Left renal pelvis (tissue), 4 donors: ENCODE measurements around the gene UQCRC1. TPM values are rescaled to one million over a fixed set of nuclear protein-coding genes. Genes with fewer than 3 reads are reported as not detected.
A peak's percentile ranks its signal among the peaks of the same experiment; 100 is the strongest.

Experiments
- DNase-seq, 4 donors: peaks; one replicate each; pipeline ENCODE4 v3.0.0-alpha.2; 2013; ENCODE audit warnings: low read depth in 4 of 4, low spot score in 3 of 4
- polyA plus RNA-seq, 4 donors: library from polyadenylated mRNA; unstranded; fragments of 120-200 nt; gene quantifications; one replicate each; pipeline ENCODE4 v1.2.1, GENCODE V29; 2013; ENCODE audit not compliant: insufficient read length in 4 of 4

The UQCRC1 gene
- 100 to 1,000 TPM; 124 to 300 (median 248) TPM for polyA plus RNA-seq

DNA sequence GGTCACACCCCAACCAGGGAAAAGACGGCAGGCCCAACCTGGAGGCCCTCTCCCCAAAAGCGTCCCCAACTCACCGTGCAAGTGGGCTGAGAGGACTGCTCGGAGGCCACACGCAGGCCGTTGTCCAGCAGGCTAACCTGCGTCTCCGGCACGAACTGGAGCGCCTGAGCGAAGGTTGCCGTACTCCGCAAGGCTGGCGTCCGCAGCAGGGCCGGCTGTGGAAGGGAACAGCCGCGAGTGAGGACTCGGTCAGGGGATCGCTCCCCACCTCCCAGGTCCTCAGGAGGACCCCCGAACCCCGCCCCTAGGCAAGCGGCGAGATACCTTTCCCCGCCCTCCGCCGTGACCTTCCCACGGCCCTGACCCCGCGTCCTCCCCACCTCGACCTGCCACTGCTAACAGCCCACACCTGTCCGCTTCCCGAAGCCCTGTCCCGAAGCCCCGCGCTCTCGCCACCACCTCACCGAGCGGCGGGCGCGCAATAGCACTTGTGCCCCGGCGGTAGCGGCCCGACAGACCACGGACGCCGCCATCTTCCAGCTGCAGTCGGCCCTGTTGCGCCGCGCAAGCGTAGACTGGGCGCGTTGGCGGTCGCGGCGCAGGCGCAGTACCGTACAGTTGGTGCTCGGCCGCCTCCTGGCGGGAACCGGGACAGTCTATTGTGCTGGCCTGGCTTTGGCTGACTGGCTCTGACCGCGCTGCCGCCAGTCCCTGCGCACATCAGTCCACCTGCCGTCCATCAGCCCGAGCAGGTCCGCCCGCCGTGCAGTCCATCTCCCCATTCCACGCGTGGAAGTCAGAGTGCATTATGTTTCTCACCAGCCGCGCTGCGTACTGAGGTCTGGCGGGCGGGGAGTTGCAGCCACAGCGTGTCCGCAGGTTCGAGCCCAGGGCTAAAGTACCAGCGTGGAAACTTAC lies at the start of gene UQCRC1:
TSS of gene UQCRC1 (minus strand) at position 559 of the 918 bp plus-strand sequence. CDS start at position 533, 26 bp downstream.
- DNase-seq = peak; percentile 77 to 87 (median 86)

DNA sequence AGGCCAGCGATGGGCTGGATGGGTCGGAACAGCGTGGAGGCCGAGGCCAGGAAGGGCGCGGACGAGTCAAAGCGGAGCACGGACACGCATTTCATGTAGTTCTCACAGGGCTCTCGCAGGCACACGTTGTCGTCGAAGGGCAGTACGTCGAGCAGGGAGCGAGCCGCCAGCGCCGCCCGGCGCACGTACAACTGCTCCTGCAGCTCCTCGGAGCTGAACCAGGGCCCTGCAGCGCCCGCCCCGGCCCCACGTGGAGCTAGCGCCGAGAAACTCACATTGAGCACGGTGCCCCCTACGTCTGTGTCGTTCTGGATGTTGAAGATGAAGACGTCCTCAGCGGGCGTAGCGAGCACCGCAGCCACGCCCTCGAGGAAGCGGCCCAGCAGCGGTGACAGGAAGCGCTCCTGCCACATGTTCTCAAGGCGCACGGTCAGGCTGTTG lies 47.4 kb upstream of the UQCRC1 start:
- no peak for DNase-seq

DNA sequence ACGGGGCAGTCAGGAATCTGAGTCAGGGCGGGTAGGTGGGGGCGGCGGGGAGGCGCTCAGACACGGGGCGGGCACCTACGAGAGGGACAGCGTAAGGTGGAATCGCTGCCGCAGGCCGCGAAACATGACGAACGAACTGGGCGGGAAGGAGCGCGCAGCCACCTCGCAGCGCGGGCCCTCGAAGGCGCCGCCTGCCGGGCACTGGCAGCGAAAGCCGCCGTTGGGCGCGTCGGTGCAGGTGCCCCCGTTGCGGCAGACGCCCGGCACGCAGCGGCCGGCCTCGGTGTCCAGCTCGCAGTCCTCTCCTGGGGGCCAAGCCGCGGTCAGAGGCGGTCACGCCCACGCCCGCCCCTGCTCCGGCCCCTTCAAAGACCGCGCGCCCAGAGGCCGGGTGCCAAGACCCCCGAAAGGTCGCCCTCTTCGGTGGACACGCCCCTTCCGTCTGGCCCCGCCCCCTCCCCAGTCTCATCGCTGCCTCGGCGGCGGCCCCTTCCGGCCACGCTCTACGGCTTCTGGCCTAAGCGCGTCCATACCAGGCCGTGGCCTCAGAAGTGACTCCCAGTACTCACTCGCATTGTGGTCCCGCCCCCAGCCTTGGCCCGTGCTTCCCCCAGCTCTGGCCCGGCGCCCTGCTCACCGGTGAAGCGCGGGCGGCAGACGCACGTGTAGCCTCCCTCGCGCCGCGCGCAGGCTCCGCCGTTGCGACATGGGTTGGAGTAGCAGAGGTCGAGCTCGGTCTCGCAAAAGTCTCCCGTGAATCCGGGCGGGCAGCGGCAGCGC lies 46.8 kb upstream of the UQCRC1 start:
- peak in 2 of 4 donors; percentile 52 to 56 for DNase-seq

DNA sequence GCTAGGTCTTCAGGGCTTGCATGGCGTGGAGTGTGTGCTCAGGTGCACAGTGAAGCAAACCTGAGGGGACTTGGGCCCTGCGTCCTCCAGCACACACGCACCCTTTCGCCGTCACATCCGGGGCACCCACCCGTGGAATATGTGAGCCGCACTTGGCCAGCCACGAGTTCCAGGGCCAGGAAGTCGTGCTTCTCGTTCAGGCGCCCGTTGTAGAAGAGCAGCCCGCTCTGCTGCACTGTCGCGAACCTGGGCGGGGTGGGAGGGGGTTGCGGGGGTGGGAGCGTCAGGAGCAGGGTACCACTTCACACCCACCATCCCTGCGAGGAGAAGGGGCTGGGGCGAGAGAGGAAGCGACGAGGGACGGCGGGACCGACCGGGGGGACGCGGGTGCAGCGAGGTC lies 46.2 kb upstream of the UQCRC1 start:
- DNase-seq = no peak

DNA sequence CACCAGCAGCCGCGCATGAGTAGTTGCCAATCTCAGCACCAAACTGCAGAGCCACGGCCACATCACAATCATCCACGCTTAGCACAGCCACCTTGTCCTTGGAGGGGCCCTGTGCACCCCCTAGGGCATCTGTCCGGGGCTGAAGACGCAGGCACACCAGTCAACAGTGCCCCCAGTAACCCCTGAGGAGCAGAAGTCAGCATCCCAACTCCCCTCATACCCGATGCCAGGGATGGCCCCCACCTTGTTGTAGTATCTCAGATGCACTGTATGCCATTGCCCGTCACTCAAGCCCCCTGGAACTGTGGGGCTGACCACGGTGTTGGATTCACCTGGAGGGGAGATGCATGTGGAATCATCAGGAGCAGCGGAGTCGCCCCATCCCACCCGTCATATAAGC lies 45.6 kb upstream of the UQCRC1 start:
- DNase-seq = no peak

DNA sequence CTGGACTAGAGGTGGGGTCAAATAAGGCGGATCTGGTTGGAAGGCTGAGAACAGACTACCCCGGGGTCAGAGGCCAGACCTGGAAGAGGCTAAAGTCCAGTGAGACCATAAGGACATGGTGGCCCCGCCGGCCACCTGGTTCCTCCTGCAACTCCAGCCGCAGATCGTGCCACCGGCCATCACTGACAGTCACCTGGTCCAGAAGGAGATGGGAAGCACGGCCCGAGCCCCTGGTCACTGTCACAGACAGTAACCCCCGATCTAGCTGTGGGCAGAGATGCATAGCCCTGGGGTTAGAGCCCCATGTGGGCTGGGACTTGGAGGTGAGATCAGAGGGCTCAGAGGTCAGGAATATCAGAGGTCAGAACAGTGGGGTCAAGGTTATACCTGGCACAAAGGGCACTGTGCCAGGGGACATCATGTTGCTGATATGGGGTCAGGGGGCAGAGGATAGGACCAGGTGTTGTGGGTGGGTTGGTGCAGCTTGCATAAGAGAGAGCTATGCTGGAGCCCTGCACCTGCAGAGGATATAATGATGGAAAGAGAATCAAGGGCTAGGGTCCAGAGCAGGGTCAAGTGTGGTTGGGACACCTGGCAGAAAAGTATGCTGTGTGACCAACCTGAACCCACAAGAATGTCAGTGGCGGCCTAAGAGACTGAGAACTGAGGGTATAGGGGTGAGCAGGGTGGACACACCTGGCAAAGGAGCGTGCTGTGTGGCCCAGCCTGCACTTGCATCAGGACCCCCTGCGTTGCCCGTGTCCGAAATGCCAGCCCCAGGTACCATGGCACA lies 43.7 kb upstream of the UQCRC1 start:
- DNase-seq = no peak

DNA sequence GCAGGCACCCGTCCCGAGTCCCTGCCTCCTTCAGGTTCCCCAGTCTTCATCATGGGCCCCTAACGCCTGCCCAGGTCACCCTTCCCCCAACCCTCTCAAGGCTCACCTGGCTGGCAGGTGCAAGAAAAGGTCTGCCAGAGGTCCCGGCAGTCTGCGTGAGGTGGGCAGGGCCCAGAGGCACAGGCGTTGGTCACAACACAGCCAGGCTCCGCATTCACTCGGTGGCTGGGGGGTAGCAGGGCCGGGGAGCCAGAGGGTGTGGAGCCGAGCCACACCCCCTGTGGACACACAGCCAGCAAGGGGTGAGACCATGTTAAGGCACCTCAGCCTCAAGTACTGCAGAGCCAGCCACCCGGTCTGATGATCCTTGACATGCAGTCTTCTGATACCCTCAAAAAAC lies 42.3 kb upstream of the UQCRC1 start:
- no peak for DNase-seq

DNA sequence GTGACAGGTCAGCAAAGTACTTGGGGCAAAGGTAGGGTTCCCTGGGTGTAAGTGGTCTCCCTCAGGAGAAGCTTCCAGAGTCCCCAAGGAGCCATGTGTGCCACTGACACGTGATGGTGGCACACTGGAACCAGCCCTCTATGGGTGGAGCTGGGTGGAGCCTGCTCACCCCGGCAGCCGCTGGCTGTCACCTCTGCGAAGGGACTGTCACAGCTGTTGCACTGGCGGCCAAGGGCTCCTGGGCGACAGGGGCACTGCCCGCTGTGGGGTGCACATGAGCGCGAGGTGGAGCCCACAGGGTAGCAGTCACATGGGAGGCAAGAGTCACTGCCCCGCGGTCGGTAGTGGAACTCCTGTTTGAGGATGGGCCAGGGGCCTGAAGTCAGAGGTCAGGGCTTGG lies 41.3 kb upstream of the UQCRC1 start:
- DNase-seq = no peak

DNA sequence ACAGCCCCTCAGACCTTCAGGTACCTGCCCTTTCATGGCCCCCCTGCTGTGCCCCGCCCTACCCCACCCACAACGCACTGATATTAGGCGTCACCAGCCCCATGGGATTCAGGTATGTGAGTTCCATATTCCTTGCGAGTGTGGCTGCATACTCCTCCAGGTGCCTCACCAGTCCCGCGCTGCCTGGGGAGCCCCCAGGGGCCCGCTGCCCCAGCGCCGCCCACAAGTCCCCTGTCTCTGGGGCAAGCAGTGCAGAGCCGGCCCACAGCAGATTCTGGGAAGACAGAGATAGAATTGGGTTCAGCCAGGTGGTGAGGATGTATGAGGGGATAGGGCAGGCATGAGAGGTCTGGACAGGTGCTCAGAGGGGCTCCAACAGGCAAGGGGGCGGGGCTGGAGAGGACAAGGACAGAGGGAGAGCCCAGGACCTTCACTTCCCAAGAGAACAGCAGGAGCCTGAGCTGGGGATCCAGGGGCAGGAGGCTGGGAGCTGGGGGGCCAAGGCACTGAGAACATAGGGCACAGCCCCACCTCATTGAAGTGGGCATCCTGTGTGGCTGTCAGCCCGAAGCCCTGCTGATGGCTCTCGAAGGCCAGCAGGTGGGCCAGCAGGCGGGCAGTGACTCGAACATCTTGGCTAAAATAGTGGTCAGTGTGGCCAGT lies 38.9 kb upstream of the UQCRC1 start:
- no peak for DNase-seq

DNA sequence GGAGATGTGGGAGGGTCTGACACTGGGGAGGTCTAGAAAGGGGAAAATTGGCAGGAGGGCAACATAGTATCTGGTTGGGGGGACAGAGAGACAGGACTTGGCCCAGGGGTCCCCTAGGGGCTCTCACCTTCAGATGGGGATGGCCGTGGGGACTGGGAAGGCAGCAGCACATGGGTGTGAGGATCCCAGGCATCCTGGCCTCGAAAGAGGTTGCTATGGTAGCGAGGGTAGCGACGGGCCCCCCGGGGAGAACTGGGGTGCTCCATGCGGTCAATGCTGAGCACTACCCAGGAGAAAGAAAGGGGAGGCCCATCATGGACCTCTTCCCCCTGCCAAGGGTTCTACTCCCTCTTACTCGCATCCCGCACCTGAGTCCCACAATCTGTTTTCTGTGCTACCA lies 38.3 kb upstream of the UQCRC1 start:
- DNase-seq = no peak

DNA sequence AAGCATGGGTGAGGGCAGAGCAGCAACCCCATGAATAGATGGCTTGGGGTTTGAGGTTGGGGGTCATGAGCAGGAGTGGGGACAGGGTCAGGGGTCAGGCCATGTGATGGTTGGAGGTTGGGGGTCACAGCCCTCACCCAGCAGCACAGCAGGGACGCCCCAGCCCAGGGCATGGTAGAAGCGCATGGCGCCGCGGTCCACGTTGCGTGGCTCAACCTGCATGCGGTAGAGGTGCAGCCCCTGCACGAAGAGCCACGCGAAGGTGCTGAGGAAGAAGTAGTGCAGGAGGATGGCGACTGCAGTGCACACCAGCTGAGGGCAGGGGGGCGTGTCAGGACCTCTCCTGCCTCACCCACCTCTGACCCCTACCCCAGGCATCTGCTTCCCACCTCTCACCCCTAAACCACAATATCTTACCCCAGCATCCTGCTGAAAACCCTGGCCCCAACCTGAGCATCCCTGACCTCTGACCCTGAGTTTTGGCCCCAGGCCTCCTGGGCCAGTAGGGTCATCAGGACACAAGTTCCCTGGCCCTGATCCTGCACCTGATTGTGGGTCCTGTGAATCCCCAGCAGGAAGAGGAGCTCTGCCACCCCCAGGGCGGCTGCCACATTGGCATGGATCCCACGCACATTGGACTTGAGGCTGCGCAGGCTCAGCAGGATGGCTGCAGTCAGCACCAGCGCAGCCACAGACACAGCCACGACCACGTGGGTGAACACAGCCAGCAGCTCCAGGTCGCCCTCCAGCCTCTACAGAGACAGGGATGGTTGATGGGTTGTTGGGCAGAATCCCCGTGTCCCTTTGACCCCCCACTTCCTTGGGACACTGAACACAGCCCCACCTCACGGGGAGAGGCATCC lies 35.7 kb upstream of the UQCRC1 start:
- no peak for DNase-seq

DNA sequence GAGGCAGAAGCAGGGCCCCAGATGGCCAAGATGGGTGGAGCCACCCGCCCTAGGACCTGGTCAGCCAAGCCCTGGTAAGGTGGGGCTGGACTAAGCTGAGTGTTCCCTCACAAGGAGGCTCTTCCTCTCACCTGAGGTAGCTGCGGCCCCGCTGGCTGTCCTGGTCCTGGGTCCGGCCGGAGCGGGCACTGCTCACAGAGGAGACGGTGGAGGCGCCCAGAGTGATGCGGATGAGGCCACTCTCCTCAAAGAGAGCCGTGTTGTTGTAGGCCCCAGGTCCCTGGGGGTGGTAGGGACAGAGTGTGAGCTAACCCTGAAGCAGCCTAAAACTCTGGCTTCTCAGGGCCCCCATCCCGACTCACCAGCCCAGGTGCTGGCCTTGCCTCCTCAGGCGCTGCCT lies 33.2 kb upstream of the UQCRC1 start:
- no peak for DNase-seq

DNA sequence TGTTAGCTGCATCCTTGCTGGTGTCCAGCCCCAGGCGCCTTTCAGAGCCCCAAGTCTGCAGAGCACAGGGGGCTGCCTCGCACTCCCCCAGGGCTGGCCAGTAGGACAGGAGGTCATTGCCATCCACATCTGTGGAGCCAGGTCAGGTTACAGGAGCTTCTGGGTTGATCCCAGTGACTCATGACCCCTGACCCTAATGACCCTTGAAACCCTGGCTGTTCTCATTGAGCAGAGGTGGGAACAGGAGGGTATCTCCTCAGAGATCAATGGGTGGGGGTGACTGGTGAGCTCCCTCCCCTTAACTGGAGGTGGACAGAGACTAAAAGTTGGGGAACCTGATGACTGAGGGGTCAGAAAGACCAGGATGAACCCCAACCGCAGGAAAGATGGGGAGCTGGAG lies 31.9 kb upstream of the UQCRC1 start:
- no peak for DNase-seq

DNA sequence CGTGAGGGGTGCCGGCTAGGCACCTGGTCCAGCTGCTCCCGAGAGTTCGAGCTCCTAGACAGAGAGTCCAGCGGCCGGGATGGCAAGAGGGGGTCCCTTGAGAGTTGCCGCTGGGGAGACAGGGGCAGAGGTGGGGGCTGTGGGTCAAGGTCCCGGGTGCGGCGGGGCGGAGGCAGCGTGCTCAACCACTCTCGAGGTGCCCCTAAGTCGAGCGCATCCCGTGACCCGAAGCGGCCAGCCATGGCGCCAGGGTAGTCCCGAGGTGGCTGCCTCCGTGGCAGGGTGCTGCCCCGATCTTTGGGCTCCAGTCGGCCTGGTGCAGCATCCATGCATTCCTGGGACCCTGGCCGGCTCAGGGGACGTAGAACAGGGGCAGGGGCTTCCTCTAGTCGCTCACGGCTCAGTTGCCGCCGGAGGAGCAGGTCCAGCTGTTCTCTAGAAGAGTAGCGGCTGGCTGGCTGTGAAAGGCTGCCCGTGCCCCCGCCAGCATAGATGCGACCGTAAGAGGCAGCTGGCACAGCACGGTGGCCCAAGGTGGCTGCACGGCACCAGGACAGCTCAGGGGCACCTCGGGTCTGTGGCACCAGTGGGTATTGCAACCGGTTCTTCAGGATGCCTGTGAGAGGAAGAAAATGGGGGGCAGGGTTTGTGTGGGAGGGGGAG lies 30.6 kb upstream of the UQCRC1 start:
- no peak for DNase-seq

DNA sequence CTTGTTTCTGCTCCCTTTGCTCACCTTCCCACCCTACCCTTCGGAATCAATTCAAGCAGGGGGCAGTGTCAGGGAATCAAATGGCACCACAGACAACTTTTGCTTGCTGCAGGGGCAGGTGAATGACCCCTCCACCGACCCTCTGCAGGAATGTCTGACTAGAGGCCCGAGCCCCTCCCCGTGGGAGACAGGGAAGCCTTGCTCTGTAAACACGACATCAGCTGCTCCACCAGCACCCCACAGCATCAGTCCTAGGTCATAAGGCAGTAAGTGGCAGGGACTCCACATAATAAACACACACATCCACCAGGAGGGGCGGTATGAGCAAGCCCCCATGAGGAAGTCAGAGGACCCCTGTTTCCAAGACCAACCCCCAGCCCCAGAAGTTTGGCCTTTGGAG lies 27.9 kb upstream of the UQCRC1 start:
- no peak for DNase-seq

DNA sequence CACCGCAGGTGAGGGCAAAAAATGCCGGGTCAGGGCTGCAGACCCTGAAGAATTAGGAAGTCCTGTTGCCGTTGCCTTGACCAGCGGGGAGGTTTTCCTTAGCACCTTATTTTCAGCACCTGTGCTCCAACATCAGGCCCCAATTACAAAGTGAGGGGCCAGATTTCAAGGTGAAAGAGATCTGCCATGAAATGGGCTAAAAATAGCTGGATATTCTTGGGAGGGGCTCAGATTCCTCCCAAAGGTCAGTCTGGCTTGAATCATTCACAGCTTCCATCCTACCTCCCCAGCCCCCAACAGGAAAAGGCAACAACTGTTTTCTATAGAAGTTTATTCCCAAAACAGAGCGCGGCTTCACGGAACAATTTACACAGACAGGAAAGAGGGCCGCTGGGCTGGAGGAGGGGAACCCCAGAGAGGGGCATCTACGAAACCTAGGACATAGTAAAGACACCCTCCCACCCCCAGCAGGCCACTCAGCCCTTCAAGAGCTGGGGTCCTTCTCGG lies 26.8 kb upstream of the UQCRC1 start:
- DNase-seq = no peak

DNA sequence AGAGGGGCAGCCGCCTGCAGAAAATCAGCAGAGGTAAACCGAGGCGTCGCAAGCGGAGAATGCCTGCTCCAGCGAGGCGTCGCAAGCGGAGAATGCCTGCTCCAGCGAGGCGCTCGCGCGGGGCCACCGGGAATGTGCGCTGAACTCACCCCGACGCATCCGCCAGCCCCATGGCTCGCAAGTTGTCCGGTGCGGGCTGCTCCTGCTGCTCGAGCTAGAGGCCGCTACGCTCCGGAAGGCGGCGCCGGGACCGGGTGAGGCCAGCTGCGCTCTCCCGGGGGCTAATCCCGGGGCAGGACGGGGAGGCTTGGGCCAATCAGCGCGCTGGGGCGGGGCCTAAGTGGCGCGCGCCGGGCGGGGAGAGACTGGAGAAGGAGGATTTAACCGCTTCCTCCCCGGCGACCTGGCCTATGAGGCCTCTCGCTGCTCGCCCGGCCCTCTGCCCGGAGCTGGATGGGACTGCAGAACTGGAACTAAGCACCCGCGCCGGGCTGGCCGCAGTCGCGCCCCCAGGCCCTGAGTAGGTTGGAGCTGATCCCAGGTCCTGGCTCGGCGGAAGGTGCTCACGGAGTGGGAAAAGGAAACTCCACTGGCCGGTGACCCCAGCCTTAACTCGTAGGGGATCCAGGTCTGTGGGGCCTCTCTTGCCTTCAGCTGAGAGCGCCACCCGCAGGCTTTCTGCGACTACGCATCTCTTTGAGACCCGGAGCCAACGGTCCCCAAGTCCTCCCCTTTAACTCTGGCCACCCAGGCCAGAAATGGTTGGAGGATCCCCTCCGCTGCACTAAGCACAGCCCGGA lies 26.0 kb upstream of the UQCRC1 start, which contains the start of gene SLC26A6:
TSS of gene SLC26A6 (minus strand) at position 240 of the 800 bp plus-strand sequence. CDS start at position 172, 68 bp downstream.
- peak; percentile 82 to 92 (median 92) for DNase-seq
